ENCODE data around the gene CPED1.

Gene CPED1

GRCh38 chr7:120988591-120989256 is at the start of gene CPED1:
TSS of gene CPED1 (plus strand) at chr7:120988711. CDS start at chr7:120989622, 911 bp downstream.
- no peaks in the 10 kb centered on the region for H3K36me3 ChIP-seq (ENCODE audit: insufficient read depth, low read length)
- H3K27me3 ChIP-seq (ENCODE audit: insufficient read depth, low read length): no peaks in the 10 kb centered on the region
- H3K79me2 ChIP-seq (ENCODE audit: control insufficient read depth, insufficient read depth, low read length, unreplicated experiment): peaks cover 46% of the 10 kb centered on the region
- H3K27ac ChIP-seq (ENCODE audit: low read depth, low read length): peak within 1 kb of the TSS; percentile 79
- H3K4me1 ChIP-seq (ENCODE audit: control insufficient read depth, insufficient read depth, low read length, unreplicated experiment): peaks cover 18% of the 10 kb centered on the region
- peak within 1 kb of the TSS; percentile 89 for H3K4me3 ChIP-seq (ENCODE audit: low read depth, low read length)
- H2AFZ ChIP-seq (ENCODE audit: low read length, unreplicated experiment): peak within 1 kb of the TSS; percentile 96

GRCh38 chr7:120939345-120939744 is 49.2 kb upstream of the CPED1 start:
- no peak overlapping the region for H3K27ac ChIP-seq (ENCODE audit: low read depth, low read length)
- no peaks in the 10 kb centered on the region for H3K79me2 ChIP-seq (ENCODE audit: control insufficient read depth, insufficient read depth, low read length, unreplicated experiment)
- H3K27me3 ChIP-seq (ENCODE audit: insufficient read depth, low read length): no peaks in the 10 kb centered on the region
- no peak overlapping the region for H3K4me3 ChIP-seq (ENCODE audit: low read depth, low read length)
- peaks cover 20% of the 10 kb centered on the region for H3K4me1 ChIP-seq (ENCODE audit: control insufficient read depth, insufficient read depth, low read length, unreplicated experiment)
- no peak overlapping the region for H2AFZ ChIP-seq (ENCODE audit: low read length, unreplicated experiment)
- H3K36me3 ChIP-seq (ENCODE audit: insufficient read depth, low read length): no peaks in the 10 kb centered on the region

GRCh38 chr7:120941064-120941463 is 47.4 kb upstream of the CPED1 start:
- Histone ChIP-seq H2AFZ (ENCODE audit: low read length, unreplicated experiment) (peak overlapping the region; percentile 17), H3K4me1 (ENCODE audit: control insufficient read depth, insufficient read depth, low read length, unreplicated experiment) (peaks cover 20% of the 10 kb centered on the region), H3K79me2 (ENCODE audit: control insufficient read depth, insufficient read depth, low read length, unreplicated experiment) (no peaks in the 10 kb centered on the region), H3K4me3 (ENCODE audit: low read depth, low read length) (no peak overlapping the region), H3K27ac (ENCODE audit: low read depth, low read length) (no peak overlapping the region), H3K27me3 (ENCODE audit: insufficient read depth, low read length) (no peaks in the 10 kb centered on the region), H3K36me3 (ENCODE audit: insufficient read depth, low read length) (no peaks in the 10 kb centered on the region)

- Histone ChIP-seq H3K27me3 (ENCODE audit: insufficient read depth, low read length) (no peaks in the 10 kb centered on the region), H3K79me2 (ENCODE audit: control insufficient read depth, insufficient read depth, low read length, unreplicated experiment) (no peaks in the 10 kb centered on the region), H3K4me1 (ENCODE audit: control insufficient read depth, insufficient read depth, low read length, unreplicated experiment) (peaks cover 20% of the 10 kb centered on the region), H2AFZ (ENCODE audit: low read length, unreplicated experiment) (no peak overlapping the region), H3K4me3 (ENCODE audit: low read depth, low read length) (no peak overlapping the region), H3K36me3 (ENCODE audit: insufficient read depth, low read length) (no peaks in the 10 kb centered on the region), H3K27ac (ENCODE audit: low read depth, low read length) (no peak overlapping the region)
These were observed 46.7 kb upstream of the CPED1 start for GRCh38 chr7:120941856-120942255.

- no peak overlapping the region for H2AFZ ChIP-seq (ENCODE audit: low read length, unreplicated experiment)
- no peak overlapping the region for H3K27ac ChIP-seq (ENCODE audit: low read depth, low read length)
These were observed 45.6 kb upstream of the CPED1 start for GRCh38 chr7:120942861-120943260.

GRCh38 chr7:120944826-120945562 is 43.5 kb upstream of the CPED1 start:
- no peak overlapping the region for H2AFZ ChIP-seq (ENCODE audit: low read length, unreplicated experiment)
- no peaks in the 10 kb centered on the region for H3K36me3 ChIP-seq (ENCODE audit: insufficient read depth, low read length)
- peaks cover 20% of the 10 kb centered on the region for H3K4me1 ChIP-seq (ENCODE audit: control insufficient read depth, insufficient read depth, low read length, unreplicated experiment)
- H3K27ac ChIP-seq (ENCODE audit: low read depth, low read length): no peak overlapping the region
- no peaks in the 10 kb centered on the region for H3K79me2 ChIP-seq (ENCODE audit: control insufficient read depth, insufficient read depth, low read length, unreplicated experiment)
- H3K4me3 ChIP-seq (ENCODE audit: low read depth, low read length): no peak overlapping the region
- H3K27me3 ChIP-seq (ENCODE audit: insufficient read depth, low read length): no peaks in the 10 kb centered on the region

More at GRCh38 chr7:120942861-120943260, 45.6 kb upstream of the CPED1 start:
- no peaks in the 10 kb centered on the region for H3K36me3 ChIP-seq (ENCODE audit: insufficient read depth, low read length)
- no peaks in the 10 kb centered on the region for H3K79me2 ChIP-seq (ENCODE audit: control insufficient read depth, insufficient read depth, low read length, unreplicated experiment)
- peak overlapping the region; percentile 11; the same call in 1 of the 2 replicates for H3K4me3 ChIP-seq (ENCODE audit: low read depth, low read length)
- no peaks in the 10 kb centered on the region for H3K27me3 ChIP-seq (ENCODE audit: insufficient read depth, low read length)
- peaks cover 20% of the 10 kb centered on the region for H3K4me1 ChIP-seq (ENCODE audit: control insufficient read depth, insufficient read depth, low read length, unreplicated experiment)

GRCh38 chr7:120947980-120948379 is 40.5 kb upstream of the CPED1 start:
- H3K4me3 ChIP-seq (ENCODE audit: low read depth, low read length): no peak overlapping the region
- peaks cover 12% of the 10 kb centered on the region for H3K4me1 ChIP-seq (ENCODE audit: control insufficient read depth, insufficient read depth, low read length, unreplicated experiment)
- peaks cover 12% of the 10 kb centered on the region for H3K79me2 ChIP-seq (ENCODE audit: control insufficient read depth, insufficient read depth, low read length, unreplicated experiment)
- no peak overlapping the region for H3K27ac ChIP-seq (ENCODE audit: low read depth, low read length)
- H3K27me3 ChIP-seq (ENCODE audit: insufficient read depth, low read length): no peaks in the 10 kb centered on the region
- peaks cover 3% of the 10 kb centered on the region; the same call in 1 of the 2 replicates for H3K36me3 ChIP-seq (ENCODE audit: insufficient read depth, low read length)
- no peak overlapping the region for H2AFZ ChIP-seq (ENCODE audit: low read length, unreplicated experiment)

GRCh38 chr7:120949393-120949911 is 39.1 kb upstream of the CPED1 start:
- Histone ChIP-seq H3K4me1 (ENCODE audit: control insufficient read depth, insufficient read depth, low read length, unreplicated experiment) (peaks cover 7% of the 10 kb centered on the region), H2AFZ (ENCODE audit: low read length, unreplicated experiment) (peak overlapping the region; percentile 92), H3K79me2 (ENCODE audit: control insufficient read depth, insufficient read depth, low read length, unreplicated experiment) (peaks cover 12% of the 10 kb centered on the region), H3K27me3 (ENCODE audit: insufficient read depth, low read length) (no peaks in the 10 kb centered on the region), H3K27ac (ENCODE audit: low read depth, low read length) (no peak overlapping the region), H3K36me3 (ENCODE audit: insufficient read depth, low read length) (peaks cover 6% of the 10 kb centered on the region), H3K4me3 (ENCODE audit: low read depth, low read length) (peak overlapping the region; percentile 96)

GRCh38 chr7:120949998-120950538 is 38.4 kb upstream of the CPED1 start:
- H2AFZ ChIP-seq (ENCODE audit: low read length, unreplicated experiment): peak overlapping the region; percentile 92
- H3K79me2 ChIP-seq (ENCODE audit: control insufficient read depth, insufficient read depth, low read length, unreplicated experiment): peaks cover 12% of the 10 kb centered on the region
- H3K36me3 ChIP-seq (ENCODE audit: insufficient read depth, low read length): peaks cover 6% of the 10 kb centered on the region
- peak overlapping the region; percentile 96 for H3K4me3 ChIP-seq (ENCODE audit: low read depth, low read length)
- peaks cover 7% of the 10 kb centered on the region for H3K4me1 ChIP-seq (ENCODE audit: control insufficient read depth, insufficient read depth, low read length, unreplicated experiment)
- H3K27ac ChIP-seq (ENCODE audit: low read depth, low read length): no peak overlapping the region
- H3K27me3 ChIP-seq (ENCODE audit: insufficient read depth, low read length): no peaks in the 10 kb centered on the region

- peaks cover 12% of the 10 kb centered on the region for H3K79me2 ChIP-seq (ENCODE audit: control insufficient read depth, insufficient read depth, low read length, unreplicated experiment)
These were observed 37.8 kb upstream of the CPED1 start, which contains the start of gene ING3 for GRCh38 chr7:120950539-120951308. TSS of gene ING3 (plus strand) at chr7:120950777. CDS start at chr7:120950897, 120 bp downstream.

More at GRCh38 chr7:120950539-120951308, 37.8 kb upstream of the CPED1 start, which contains the start of gene ING3:
- Histone ChIP-seq H3K27me3 (ENCODE audit: insufficient read depth, low read length) (no peaks in the 10 kb centered on the region), H3K27ac (ENCODE audit: low read depth, low read length) (peak within 1 kb of the TSS; percentile 95), H2AFZ (ENCODE audit: low read length, unreplicated experiment) (peak within 1 kb of the TSS; percentile 92), H3K4me3 (ENCODE audit: low read depth, low read length) (peak within 1 kb of the TSS; percentile 96), H3K36me3 (ENCODE audit: insufficient read depth, low read length) (peaks cover 6% of the 10 kb centered on the region), H3K4me1 (ENCODE audit: control insufficient read depth, insufficient read depth, low read length, unreplicated experiment) (peaks cover 7% of the 10 kb centered on the region)

Data from ACC112 (cell line).